Stimulated activated CD4-positive, alpha-beta T cell treated with anti-CD3 and anti-CD28 coated beads, Interleukin-4, amount 100 ng/mL, for 1 hour (primary cell): ENCODE measurements around the gene CAPZB.

Experiments used
- DNase-seq: peaks from one replicate; pipeline ENCODE4 v3.0.0-alpha.2; 2020

Gene CAPZB

DNA sequence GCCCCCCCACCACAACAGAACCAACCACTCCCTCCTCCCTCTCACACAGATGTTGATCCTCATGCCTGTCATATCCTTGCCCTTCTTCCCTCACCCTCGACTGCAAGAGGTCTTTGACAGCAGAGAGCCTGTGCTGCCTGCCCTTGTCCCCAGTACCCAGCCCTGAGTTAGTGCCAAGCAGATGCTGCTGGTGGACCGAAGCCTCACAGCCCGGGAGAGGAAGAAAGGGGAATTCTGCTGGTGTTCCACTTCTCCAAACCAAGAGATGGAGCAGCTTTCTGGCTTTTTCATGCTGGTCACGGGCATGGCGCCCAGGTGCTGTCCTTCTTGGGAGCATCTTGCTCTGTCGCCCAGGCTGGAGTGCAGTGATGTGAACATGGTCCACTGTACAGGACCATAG, 104.1 kb downstream of the CAPZB start:
- no peak for DNase-seq

DNA sequence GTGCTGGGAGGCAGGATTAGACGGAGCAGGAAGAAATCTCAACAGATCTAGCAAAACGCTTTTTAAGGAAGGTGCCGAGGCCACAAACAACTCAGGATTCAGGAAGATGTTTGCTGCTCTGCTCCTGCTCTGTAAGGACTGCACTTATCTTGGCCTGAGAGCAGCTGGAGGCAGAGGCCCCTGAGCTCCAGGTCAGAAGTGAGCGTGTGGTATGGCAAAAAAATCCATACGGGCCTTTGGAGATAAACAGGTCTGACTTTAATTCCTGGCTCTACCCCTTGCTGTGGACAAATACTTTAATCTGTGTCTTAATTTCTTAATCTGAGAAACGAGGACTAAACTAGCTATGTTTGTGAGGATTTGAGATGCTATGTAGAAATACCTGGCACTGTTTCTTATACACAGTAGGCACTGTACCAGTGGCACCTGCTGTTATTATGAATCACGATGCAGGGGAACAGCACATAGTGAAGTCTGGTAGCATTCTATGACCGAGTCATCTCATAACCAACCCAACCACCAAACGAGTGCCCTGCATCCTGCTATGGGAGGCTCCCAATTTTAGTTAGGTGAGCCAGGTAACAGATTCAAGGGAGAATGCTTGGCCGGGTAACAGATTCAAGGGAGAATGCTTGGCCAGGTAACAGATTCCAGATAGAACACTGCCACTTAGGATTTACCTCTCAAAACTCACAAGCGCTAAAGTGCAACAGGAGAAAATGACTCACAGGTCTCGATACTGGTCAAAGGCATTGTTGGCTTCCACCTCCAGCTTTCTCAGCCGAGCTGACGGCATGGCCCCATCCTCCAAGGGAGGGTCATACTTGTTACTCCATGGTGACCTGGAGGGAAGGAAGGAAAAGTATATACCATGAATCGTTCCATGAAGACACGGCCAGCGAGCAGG, 107.3 kb downstream of the CAPZB start:
- DNase-seq = no peak

DNA sequence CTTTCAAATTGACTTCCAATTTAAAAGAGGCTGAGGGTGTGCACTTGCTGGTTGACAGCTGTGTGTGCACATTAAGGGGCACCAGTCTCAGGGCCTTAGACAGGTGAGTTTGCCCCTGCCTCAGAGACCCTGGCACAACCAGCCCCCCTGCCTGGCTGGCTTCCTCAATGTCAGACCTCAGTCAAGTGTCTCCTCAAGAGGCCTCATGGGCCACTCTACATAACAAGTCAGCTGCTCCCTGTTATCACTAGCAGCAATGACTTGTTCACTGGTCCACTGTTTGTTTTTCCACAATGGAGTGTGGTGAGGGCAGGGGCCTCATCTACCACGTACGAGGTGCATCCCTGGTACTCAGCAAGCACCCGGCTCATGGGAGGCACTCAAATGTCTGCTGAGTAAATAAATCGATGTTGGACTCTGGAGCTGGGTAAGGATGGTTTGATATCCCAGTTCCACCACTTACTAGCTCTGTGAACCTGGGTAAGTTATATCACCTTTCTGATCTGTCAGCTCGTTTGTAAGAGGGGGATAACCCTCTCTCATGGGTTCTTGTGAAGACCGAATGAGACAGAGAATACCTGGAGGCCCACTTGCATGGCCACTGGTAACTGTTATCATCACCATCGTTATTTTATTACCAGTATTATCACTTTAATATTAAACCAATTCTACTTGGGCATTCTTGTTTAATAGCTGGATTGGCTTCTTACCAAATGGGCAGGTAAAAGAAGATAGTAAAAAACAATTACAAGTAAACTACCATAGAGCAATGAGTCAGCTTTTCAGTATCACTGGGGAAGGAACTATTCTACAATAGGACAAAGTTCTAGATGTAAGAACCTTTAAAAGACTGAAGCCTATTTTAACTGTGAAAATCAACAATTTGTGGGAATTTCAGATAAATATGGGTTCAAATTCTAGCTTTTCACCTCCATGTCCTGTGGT, 108.6 kb downstream of the CAPZB start:
- DNase-seq = no peak

DNA sequence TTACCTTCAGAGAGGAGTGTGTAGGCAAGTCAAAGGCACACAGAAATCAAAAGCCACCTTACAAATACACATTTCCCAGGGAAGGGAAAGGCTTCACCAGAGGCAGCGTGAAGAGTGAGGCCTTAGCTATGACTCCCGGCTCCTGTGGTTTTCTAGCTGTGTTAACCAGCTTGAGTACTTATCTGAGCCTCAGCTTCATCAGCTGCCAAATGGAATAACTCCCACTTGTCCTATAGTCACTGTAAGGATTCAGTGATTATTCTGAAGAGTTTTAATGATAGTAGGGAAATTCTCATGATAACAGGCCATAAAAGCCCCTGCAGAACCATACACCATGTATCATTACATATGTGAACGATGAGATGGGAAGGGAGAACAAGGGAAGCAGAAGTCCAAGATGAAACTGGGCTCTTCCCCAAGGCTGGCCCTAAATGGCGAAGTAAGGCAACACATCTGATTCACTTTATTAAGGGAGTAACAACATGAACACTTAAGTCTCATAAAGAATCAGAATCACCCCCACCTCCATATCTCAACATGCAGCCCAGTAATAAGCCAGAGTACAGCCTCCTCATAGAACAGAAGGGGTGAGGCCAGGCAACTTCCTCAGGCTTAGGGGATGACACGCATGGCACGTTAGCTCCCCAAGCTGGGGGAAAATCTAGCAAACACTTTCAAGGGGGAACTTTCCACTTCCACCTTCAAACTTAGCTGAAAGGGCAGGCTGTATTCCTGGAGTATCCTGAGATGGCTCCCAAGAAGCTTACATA, 109.5 kb downstream of the CAPZB start:
- no peak for DNase-seq

DNA sequence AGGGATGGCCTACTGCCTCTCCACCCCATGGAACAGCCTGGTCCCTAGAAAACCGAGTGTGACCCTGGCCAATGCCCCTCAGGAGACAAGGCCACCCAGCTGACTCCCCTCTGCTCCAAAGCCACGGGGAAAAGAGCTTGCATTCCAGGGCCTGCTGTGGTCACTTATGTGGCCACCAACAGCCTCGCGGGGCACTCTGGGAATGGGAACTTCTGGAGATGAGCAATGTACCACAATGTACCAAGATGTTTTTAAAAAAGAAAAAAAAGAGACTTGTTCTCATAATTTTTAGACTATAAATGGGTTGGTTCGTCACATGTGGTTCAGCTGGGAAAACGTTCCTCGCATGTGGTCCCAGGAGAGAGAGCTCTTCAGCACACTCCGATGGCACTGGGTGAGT, 110.4 kb downstream of the CAPZB start:
- DNase-seq = no peak

DNA sequence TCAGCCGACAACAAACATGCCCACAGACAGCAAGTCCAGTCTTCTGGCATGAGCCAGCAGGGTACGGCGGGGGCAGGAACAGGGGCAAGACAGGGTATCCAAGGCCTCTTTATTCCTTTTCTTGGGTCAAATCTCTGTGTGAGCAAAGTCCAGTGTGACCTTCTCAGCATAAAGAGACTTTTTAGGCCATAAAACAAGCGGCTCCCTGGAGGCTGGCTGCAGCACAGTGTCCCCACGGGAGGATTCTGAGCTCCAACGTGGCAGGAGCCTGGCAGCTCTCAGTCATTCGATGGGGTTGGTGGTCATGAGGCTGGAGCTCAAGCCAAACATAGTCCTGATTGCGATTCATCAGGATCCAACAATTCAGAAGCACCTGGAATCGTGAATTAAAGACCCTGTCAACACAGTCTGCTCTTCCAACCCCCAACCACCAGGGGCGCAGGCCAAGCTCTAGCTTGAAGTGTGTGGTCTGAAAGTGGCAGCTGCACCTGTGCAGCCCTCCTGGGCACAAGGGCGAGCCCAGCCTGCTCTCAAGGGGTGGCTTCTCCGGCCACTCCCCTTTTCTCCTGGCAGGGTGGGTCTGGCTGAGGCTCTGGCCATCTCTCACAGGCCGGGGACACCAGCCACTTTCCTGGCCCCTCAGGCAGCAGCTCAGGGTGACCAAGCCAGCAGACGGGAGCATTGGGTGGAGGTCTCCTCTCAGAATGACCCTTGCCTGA, 111.1 kb downstream of the CAPZB start:
- DNase-seq = no peak

DNA sequence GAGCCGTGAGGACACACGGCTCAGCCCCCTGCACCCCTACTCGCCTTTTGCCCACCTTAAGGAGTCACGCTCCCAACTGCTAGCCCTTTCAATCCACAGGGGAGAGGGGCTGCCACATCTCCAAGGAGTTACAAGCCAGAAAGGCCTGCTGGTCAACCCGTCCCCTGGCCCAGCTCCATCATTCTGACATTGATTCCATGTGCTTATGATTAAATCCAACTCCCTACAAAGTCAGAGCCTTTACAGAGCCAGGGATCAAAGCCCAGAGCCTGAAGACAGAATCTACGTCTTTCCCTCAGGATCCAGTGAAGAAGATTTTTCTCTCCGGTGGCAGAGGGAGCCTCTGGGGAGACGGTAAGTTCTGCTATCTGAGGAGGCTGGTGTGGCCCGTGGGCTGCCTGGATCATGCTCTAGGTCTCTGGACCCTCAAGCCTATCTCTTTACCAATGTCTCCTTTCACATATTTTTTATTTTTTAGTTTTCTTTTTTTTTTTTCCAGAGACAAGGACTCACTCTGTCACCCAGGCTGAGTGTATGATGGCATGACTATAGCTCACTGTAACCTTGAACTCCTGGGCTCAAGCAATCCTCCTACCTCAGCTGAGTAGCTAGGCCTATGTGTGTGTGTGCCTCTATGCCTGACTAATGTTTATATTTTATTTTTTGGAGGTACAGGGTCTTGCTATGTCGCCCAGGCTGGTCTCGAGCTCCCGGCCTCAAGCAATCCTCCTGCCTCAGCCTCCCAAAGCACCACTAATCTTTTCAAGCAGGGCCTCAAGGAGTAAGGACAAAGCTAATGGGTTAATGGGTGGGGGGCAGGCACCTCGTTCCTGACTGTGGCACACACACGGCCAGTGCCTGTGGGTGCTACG, 111.9 kb downstream of the CAPZB start:
- DNase-seq = no peak

DNA sequence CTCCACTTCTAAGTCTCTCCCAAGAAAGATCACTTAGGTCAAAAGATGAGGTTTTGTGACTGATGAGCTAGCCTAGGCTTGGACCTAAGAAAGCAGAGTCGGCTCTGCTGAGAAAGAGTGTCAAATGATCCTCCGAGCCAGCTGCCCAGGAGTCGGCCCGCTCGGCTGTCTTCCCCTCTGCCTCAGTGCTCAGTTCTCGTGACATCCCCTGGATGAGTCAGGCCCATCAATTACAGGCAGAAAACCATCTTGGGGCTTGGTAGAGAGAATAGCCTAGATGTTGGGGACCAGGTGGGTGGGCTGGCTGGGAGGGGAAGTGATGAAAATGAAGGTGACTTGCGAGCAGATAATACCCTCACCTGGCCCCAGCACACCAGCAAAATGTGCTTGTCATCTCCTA, 112.7 kb downstream of the CAPZB start:
- no peak for DNase-seq

DNA sequence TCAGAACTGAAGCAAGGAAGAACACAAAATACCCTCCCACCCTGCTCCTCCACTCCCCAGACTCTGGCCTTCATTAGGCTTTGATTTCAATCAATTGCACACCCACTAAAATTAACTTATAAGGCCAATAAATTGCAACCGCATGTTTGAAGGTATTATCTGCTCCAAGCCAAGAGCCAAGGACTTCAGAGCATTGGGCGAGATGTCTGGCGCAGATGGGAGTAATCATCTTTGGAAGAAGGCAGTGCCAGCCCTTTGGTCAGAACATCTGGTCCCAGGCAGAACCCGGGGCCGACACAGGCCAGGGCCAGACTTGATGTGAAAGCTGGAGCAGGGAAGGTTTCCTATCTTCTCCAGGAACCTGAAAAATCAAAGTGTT, 113.2 kb downstream of the CAPZB start:
- no peak for DNase-seq

DNA sequence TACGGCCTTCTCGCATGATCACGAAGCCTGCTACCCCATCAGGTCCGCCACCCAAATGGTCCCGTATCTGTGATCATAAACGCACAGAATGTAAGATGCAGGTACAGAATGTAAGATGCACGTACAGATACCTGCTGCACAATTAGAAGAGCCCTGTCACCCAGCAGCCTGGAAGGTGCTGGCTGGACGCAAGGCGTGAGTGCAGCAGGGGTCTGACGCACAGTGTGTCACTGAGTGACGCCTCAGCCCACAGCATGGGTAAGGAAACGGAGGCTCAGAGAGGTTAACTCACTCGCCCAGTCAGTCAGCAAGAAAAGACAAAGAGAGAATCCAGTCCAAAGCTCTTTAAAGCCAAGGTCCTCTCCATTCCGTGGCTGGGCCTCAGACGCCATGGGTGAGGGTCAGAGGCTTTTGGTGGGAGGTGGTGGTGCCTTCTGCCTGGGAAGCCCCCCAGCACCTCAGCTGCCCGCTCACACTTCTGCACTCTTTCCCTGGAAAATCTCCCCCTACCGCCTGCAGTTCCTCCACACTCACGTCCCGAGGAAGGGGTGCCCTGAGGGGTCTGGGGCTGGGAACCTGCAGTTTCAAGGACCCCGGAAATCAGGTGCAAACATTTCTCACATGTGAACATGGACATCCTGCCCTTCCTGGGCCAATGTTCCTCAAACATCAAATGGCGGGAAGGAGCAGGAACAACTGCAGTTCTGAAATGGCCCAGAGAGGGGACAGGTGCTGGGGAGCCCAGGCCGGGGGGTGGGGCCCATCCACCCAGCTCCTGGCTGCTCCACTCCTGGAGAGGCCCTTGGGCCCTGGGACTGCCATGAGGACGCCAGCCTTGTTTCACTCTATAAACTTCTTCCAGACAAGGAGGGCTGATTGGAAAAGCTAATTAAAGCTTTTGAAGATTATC, 113.9 kb downstream of the CAPZB start:
- no peak for DNase-seq

DNA sequence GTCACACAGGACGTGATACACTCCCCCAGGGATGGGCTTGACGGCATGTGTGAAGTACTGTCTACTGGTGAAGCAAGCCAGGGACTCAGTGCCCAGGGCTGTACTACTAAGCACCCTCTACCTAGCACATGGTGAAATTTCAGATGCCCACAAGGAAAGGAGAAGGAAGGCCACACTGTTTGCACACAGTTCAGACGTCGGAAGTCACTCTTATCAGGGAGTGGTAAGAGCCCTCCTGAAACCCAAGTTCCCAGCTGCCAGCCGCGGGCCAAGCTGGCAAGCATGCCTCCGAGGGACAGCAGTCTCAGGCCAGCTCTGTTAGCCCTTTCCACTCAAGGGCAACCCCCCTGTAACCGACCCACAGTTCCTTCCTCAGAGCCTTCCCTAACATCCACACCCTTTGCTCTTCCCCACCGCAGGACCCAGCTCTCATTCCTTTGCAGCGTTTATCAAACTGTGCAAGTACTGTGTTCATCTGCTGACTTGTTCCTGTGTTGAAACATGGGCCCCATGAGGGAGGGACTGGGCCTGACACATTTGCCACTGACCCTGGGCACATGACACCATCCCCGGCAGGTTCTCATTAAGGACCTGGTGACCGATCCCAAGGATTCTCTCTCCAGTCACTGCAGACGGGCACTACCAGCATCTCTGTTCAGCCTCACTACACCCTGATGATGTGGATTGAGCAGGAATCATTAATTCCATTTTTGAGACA, 114.7 kb downstream of the CAPZB start:
- DNase-seq = no peak

DNA sequence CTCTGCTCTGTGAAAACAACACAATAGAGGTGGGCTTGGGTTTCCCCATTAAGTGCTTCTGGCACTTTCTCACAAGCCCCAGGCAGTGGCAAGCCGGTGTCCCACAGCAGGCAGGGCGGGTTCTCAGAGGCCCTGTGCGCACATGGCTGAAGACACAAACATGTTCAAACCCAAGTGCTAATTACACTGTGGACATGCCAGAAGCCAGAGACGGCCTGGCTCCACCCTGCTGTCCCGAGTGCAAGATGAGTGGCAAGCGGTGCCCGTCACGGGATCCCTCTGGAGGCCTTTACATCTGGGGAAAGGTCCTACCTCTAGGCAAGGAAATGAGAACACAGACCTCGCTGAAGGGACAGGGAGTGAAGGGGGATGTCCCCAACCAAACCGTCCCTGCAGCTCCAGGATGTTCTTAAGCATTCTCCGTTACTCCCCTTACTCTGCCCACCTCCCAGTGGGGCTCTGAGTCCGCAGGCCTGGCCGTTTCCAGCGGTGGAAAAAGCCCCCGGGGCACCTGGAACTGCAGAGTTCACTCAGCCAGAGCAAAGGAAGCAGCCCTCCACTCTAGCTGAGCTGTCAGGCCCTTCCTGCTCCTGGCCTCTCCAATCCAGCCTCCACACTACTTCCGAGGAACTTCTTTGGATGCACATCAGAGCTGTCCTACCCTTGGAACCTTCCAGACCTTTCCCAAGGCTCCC, 115.8 kb downstream of the CAPZB start:
- DNase-seq = no peak

DNA sequence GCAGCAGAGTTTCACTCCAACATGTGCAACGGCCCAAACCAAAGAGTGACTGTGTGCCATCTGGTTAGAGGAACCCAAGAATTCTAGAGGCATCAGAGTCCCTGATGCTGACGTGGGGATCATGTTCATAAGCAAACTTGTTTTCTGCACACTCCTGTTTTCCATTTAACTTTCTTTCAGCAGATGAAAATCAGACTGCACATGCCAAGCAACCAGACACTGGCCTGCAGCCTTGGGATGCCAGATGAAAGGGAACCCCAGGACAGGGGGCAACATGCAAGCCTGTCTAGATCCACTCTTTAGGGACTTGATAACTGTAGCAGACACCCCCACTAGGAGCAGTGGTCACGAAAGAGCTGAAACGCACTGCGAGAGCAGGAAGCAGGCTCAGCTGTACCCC, 116.4 kb downstream of the CAPZB start:
- no peak for DNase-seq

DNA sequence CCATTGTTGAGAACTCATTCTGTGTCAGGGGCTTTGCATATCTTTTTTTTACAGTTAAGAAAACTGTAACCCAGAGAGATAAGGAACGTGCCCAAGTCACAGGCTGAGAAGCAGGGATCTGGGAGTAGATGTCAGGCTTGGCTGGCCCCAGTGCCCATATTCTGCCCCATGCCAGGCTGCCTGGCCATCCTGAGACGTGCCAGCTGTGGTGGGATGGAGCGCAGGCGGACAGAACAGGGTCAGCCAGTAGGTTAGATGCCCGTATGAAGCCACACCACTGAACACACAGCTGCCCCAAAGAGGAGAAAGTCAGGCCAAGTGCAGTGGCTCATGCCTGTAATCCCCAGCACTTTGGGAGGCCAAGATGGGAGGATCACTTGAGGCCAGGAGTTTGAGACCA, 117.3 kb downstream of the CAPZB start:
- no peak for DNase-seq

DNA sequence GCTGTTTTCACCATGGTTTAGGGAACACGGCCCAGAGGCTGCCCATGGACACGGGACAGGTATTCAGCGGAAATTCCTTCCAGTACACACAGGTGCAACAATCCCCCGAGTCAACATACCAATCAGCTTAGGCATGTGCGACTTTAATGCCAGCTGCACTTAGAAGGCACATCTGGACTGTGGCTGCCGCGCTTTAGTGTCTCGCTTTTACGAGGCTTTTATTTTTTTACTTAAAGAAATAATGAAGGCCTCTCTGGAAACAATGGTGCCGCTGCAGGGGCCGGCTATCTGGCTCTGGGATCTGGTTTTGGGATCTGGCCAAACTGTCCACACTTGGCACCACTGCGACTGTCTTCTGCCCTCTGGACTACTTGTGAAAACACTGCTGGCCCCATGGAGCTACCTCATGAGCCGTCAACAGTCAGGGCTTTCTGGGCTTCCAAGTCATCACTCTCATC, 117.7 kb downstream of the CAPZB start:
- DNase-seq = no peak

DNA sequence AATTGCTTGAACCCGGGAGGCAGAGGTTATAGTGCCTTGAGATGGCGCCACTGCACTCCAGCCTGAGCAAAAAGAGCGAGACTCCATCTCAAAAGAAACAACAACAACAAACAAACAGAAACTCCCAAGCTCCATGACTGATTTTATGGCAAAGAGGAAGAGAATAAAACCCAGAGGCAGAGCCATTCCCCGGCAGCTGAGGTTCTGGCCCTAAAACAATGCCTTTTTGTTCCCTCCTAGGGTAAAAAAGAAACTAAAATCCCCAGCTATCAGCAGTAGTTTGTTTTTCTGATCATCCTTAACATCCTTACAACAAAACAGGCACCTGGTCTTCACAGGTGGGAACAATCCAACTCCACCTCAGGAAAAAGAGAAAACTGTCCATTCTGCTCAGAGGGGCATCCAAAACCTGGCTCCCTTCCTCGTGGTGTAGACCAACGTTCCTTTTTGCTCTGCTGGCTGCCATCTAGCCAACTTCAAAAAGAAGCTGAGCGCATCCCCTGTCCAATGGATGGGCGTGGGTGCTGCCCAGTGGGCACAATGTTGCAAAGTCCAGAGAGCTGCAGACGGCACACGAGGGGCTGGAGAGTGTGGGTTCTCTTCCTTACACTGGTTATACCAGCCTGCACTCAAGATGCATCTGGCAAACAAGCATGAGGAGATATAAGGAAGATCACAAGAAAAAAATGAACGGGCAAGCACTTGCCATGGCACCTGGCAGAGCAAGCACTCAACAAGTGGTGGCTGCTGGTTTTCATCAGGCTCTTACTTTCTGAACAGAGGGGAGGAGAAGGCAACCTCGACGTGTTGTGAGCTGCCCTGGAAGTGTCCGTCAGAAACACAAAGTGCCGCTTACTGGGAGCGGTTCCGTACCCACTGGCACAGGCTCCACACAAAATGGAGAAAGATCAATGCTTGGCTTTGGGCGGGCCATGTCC, 118.5 kb downstream of the CAPZB start:
- no peak for DNase-seq

DNA sequence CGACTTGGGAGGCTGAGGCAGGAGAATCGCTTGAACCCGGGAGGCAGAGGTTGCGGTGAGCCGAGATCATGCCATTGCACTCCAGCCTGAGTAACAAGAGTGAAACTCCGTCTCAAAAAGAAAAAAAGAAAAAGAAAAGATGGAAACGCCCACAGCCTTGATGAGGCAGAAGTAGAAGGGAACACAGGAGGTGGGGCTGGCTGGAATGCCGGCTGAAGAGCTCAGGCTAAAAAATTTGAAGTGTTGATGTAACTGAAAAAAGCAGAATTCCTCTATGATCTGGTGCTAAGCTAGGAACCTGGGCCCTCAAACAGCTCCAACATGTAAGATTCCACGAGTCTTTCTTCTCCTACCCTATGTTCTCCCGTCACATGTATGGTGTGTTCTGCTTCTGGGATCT, 119.6 kb downstream of the CAPZB start:
- DNase-seq = no peak
